ENCODE data around the gene DLST. TPM values are rescaled to one million over a fixed set of nuclear protein-coding genes. Genes with fewer than 3 reads are reported as not detected.

Gene DLST
- polyA plus RNA-seq, 3 donors, result 6.7 to 76.5 (median 7.3) TPM

DNA sequence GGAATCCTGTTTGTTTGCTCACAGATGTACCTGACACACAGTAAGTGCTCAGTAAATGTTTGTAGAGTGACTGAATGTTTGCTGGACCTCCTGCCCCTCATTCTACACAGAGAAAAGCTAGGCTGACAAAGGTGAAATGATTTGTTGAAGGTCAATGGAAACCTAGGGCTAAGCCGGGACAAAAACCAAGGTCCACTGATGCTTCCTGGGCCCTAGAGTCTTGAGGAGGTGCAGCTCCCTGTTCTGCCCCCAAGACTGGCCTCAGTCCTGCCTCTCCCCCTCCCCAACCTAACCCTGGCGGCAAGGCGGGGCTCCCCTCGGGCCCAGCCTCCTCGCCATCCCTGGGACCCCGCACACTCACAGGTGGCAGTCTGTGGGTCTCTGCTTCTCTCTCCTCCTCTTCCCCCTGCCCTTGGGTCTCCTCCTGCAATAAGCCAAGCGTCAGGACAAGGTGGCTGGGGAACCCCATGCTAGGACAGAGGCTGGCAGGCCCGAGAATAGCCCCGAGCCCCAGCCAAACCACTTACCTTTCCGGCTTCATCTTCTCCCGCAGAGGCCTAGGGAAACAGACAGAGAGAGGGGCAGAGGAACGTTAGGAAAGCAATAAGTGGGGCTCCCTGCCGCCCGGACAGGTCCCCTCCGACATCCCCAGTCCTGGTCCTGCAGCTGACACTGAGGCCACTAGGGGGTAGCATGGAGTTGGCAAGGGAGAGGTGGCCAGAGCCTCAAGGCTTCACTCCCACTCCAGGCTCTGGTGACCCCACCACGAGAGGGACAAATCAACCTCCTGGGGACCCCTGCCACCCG, 64.3 kb downstream of the DLST start:
- H3K4me3 ChIP-seq (replicated peaks in 1 of 3; ENCODE audit: low read depth in 2 of 3, low read length in 3 of 3), result no peak overlapping the region
- Mint-ChIP-seq H3K9me3 (no peaks in the 10 kb centered on the region), H3K27me3 (ENCODE audit: low read depth in 3 of 3) (peaks cover 3 to 11% (median 8%) of the 10 kb centered on the region in 3 donors), H3K27ac (peak overlapping the region in 3 of 7 donors; percentile 47 to 82 (median 73)), H3K36me3 (no peaks in the 10 kb centered on the region), H3K4me1 (peaks cover 32% of the 10 kb centered on the region), H3K4me3 (peak overlapping the region in 1 of 2 donors; percentile 83)
- peak; percentile 41 to 68 (median 59) for DNase-seq
- peak overlapping the region; percentile 53 for H2AFZ ChIP-seq (ENCODE audit: insufficient read depth, low read depth, low read length, poor library complexity, severe bottlenecking)
- H3K4me2 ChIP-seq (replicated peaks; ENCODE audit: extremely low read depth, low read length, poor library complexity, severe bottlenecking), result peak overlapping the region; percentile 4
- TF ChIP-seq, protein P1, sequence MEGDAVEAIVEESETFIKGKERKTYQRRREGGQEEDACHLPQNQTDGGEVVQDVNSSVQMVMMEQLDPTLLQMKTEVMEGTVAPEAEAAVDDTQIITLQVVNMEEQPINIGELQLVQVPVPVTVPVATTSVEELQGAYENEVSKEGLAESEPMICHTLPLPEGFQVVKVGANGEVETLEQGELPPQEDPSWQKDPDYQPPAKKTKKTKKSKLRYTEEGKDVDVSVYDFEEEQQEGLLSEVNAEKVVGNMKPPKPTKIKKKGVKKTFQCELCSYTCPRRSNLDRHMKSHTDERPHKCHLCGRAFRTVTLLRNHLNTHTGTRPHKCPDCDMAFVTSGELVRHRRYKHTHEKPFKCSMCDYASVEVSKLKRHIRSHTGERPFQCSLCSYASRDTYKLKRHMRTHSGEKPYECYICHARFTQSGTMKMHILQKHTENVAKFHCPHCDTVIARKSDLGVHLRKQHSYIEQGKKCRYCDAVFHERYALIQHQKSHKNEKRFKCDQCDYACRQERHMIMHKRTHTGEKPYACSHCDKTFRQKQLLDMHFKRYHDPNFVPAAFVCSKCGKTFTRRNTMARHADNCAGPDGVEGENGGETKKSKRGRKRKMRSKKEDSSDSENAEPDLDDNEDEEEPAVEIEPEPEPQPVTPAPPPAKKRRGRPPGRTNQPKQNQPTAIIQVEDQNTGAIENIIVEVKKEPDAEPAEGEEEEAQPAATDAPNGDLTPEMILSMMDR (IDR thresholded peaks at IDR 0.05), result peak; percentile 97
- H3K79me2 ChIP-seq (ENCODE audit: insufficient read depth, low read length), result no peaks in the 10 kb centered on the region
- WGBS (ENCODE audit: insufficient coverage), result 61% methylated on average over 10 of the region's 17 CpGs
- peaks cover 27 to 29% of the 10 kb centered on the region in 2 donors for H3K4me1 ChIP-seq (ENCODE audit: control insufficient read depth in 1 of 2, insufficient read depth in 2 of 2, low read length in 2 of 2)
- no peaks in the 10 kb centered on the region for H3K27me3 ChIP-seq (ENCODE audit: control insufficient read depth in 2 of 2, insufficient read depth in 2 of 2, low read length in 2 of 2)
- no peaks in the 10 kb centered on the region for H3K36me3 ChIP-seq (replicated peaks in 1 of 2; ENCODE audit: control insufficient read depth in 1 of 2, insufficient read depth in 2 of 2, low read length in 2 of 2)
- no peaks in the 10 kb centered on the region for H4K20me1 ChIP-seq (ENCODE audit: insufficient read depth, low read length)
- no peak overlapping the region for H3K27ac ChIP-seq (ENCODE audit: low read depth in 1 of 2, low read length in 2 of 2)
- H3K9ac ChIP-seq (ENCODE audit: insufficient read depth, low read length, poor library complexity, severe bottlenecking), result no peak overlapping the region
- H3K9me3 ChIP-seq (replicated peaks in 1 of 2; ENCODE audit: control insufficient read depth in 1 of 2, insufficient read depth in 1 of 2, low read length in 2 of 2), result no peaks in the 10 kb centered on the region
- intact Hi-C loops (cut with micrococcal nuclease), result loop anchor here in 1 of 2 donors (5.0 to 10.0 kb wide), 2 partner anchors 119 to 141 kb away; partner anchors contain the start of genes ACYP1 and ZC2HC1C

DNA sequence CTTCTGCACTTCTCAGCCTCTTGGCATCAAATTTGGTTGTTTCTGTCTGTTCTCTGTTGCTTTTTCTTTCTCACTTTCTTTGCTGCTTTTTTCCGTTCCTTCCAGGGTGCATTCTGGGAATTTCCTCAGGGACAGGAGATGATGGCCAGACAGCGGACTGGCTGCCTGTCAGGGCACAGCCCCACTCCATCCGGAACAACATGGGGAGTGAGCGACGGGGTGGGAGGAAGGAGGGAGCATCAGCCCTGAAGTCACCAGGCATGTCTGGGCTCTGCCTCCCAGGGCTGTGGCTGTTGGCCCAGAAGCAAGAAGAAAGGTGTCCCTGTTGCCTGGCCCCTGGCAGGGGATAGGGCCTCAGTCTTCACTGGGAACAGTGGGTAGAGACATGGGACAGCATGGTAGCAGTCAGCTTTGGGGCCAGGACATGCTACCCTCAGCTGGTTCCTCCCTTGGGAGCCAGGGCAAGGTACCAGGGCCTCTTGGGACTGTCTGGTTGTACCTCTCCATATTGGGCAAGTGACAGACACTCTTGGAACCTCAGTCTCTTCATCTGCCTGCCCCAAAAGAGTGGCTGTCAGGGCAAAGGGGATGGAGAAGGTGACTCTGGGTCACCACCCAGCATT, 65.1 kb downstream of the DLST start:
- no peak for DNase-seq
- no peak overlapping the region for H3K27ac Mint-ChIP-seq
- 52% methylated on average over 3 of the region's 5 CpGs for WGBS (ENCODE audit: insufficient coverage)
- no peaks in the 10 kb centered on the region for H3K36me3 ChIP-seq (replicated peaks in 1 of 2; ENCODE audit: control insufficient read depth in 1 of 2, insufficient read depth in 2 of 2, low read length in 2 of 2)
- peaks cover 25% of the 10 kb centered on the region for H3K4me1 Mint-ChIP-seq
- no peak overlapping the region for H3K4me3 Mint-ChIP-seq
- H3K4me1 ChIP-seq (ENCODE audit: control insufficient read depth in 1 of 2, insufficient read depth in 2 of 2, low read length in 2 of 2), result peaks cover 20 to 22% of the 10 kb centered on the region in 2 donors
- H3K27ac ChIP-seq (ENCODE audit: low read depth in 1 of 2, low read length in 2 of 2), result no peak overlapping the region
- H4K20me1 ChIP-seq (ENCODE audit: insufficient read depth, low read length), result no peaks in the 10 kb centered on the region
- peak overlapping the region; percentile 4 for H3K4me2 ChIP-seq (replicated peaks; ENCODE audit: extremely low read depth, low read length, poor library complexity, severe bottlenecking)
- H3K4me3 ChIP-seq (replicated peaks in 1 of 3; ENCODE audit: low read depth in 2 of 3, low read length in 3 of 3), result no peak overlapping the region
- no peaks in the 10 kb centered on the region for H3K36me3 Mint-ChIP-seq
- H3K27me3 ChIP-seq (ENCODE audit: control insufficient read depth in 2 of 2, insufficient read depth in 2 of 2, low read length in 2 of 2), result no peaks in the 10 kb centered on the region
- peaks cover 5 to 11% (median 5%) of the 10 kb centered on the region in 3 donors for H3K27me3 Mint-ChIP-seq (ENCODE audit: low read depth in 3 of 3)
- no peaks in the 10 kb centered on the region for H3K79me2 ChIP-seq (ENCODE audit: insufficient read depth, low read length)
- no peak overlapping the region for H2AFZ ChIP-seq (ENCODE audit: insufficient read depth, low read depth, low read length, poor library complexity, severe bottlenecking)
- TF ChIP-seq, protein P1 (IDR thresholded peaks at IDR 0.05), result peak; percentile 69
- no peaks in the 10 kb centered on the region for H3K9me3 Mint-ChIP-seq
- H3K9ac ChIP-seq (ENCODE audit: insufficient read depth, low read length, poor library complexity, severe bottlenecking), result no peak overlapping the region
- intact Hi-C loops (cut with micrococcal nuclease), result loop anchor here in 1 of 2 donors (5.0 to 10.0 kb wide), 2 partner anchors 118 to 141 kb away; partner anchors contain the start of genes ACYP1 and ZC2HC1C
- H3K9me3 ChIP-seq (replicated peaks in 1 of 2; ENCODE audit: control insufficient read depth in 1 of 2, insufficient read depth in 1 of 2, low read length in 2 of 2), result no peaks in the 10 kb centered on the region
